Left renal cortex interstitium (tissue), 4 donors: Measurements from ENCODE around the gene CNTNAP5. TPM values are rescaled to one million over a fixed set of nuclear protein-coding genes. Genes with fewer than 3 reads are reported as not detected.

ENCODE experiments used
- DNase-seq, 4 donors: peaks; one replicate each; pipeline ENCODE4 v3.0.0-alpha.2; 2013; ENCODE audit warnings: low read depth in 4 of 4, low spot score in 2 of 4, missing footprints in 1 of 4
- polyA plus RNA-seq, 4 donors: library from polyadenylated mRNA; unstranded; fragments of 120-200 nt; gene quantifications; one replicate each; pipeline ENCODE4 v1.2.1, GENCODE V29; 2013; ENCODE audit not compliant: insufficient read length in 4 of 4

The CNTNAP5 gene
- polyA plus RNA-seq, 4 donors, result 0.32 TPM; not detected in 3

GRCh38 chr2:124933883-124934282 is 908.8 kb downstream of the CNTNAP5 start:
- no peak for DNase-seq

DNA sequence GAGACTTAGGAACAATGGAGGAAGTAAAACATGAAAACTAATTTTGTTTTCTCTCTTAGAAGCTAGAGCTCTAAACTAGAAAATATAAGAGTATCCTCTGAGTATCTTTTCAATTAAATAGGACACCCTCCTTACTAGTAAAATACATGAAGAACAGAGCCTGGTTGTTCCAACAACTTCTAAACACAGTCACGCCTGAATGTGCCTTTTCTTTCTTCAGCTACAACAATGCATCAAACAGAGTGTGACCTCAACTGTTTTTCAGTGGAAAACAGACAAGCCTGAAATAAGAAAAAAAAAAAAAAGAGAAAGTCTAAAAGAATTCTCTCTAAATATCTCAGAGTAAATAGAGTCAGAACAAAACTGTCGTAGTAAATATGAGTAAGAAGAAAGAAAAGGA is 928.8 kb downstream of the CNTNAP5 start:
- DNase-seq, result no peak

- no peak for DNase-seq
Observed at GRCh38 chr2:124959581-124959980, 934.5 kb downstream of the CNTNAP5 start.

- no peak for DNase-seq
Observed at GRCh38 chr2:124961132-124961531, 936.0 kb downstream of the CNTNAP5 start.
